Measurements from ENCODE around the gene HACD1.
"Not testable (repeated sequence)": the region's sequence is repeated elsewhere in the genome, so short reads cannot be mapped to it uniquely, and the experiment has no call there.

DNA sequence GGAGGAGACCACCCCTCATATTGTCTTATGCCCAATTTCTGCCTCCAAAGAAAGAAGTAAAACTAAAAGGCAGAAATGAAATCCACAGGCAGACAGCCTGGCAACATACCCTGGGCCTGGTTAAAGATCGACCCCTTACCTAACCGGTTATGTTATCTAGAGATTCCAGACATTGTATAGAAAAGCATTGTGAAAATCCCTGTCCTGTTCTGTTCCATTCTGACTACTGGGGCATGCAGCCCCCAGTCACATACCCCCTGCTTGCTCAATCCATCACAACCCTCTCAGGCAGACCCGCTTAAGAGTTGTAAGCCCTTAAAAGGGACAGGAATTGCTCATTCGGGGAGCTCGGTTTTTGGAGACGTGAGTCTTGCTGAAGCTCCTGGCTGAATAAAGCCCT, 29.9 kb downstream of the HACD1 start:
- TF ChIP-seq CTCF (conservative IDR thresholded peaks at IDR 0.05; ENCODE audit: low read length); EZH2phosphoT487 (IDR thresholded peaks at IDR 0.05; ENCODE audit: borderline replicate concordance): not testable (repeated sequence)

Measured in Loucy (cell line).